Fibroblast of lung (primary cell): ENCODE results near the gene FAM107B. TPM values are rescaled to one million over a fixed set of nuclear protein-coding genes. Genes with fewer than 3 reads are reported as not detected.
A peak's percentile ranks its signal among the peaks of the same experiment; 100 is the strongest.

ENCODE experiments used
- DNase-seq, 2 donors: peaks; one replicate each; pipeline versions ENCODE4 v3.0.0 to v3.0.0-alpha.2; 2010; ENCODE audit warnings: low read depth in 2 of 2
- H2AFZ ChIP-seq: 2 replicates; pipeline ENCODE4 v1.5.1; 2012; ENCODE audit warnings: low read length, control low read depth, inconsistent platforms
- H3K27ac ChIP-seq: 2 replicates; pipeline ENCODE4 v1.5.1; 2011; ENCODE audit warnings: low read length, control low read depth; ENCODE audit not compliant: insufficient read depth
- H3K27me3 ChIP-seq: 2 replicates; pipeline ENCODE4 v1.5.1; 2011; ENCODE audit warnings: mild to moderate bottlenecking, low read length; ENCODE audit not compliant: control insufficient read depth, insufficient read depth
- H3K36me3 ChIP-seq: 2 replicates; pipeline ENCODE4 v1.5.1; 2011; ENCODE audit warnings: low read length; ENCODE audit not compliant: control insufficient read depth, insufficient read depth
- H3K4me1 ChIP-seq: 2 replicates; pipeline ENCODE4 v1.5.1; 2011; ENCODE audit warnings: low read length; ENCODE audit not compliant: control insufficient read depth, insufficient read depth; ENCODE audit errors: extremely low read depth
- H3K4me2 ChIP-seq: 2 replicates; pipeline ENCODE4 v1.5.1; 2011; ENCODE audit warnings: low read length, control low read depth; ENCODE audit not compliant: insufficient read depth; ENCODE audit errors: extremely low read depth
- H3K4me3 ChIP-seq, 4 experiments: fragments of 200-600 bp in 1 of 4; sonication (generic) in 1 of 4; replicated peaks in 1 of 4; 2 replicates each; pipeline ENCODE4 v1.5.1; 2011 to 2016; ENCODE audit warnings: low read length in 4 of 4, low read depth in 3 of 4, mild to moderate bottlenecking in 3 of 4, control low read depth in 2 of 4, inconsistent platforms in 1 of 4, mixed read lengths in 1 of 4; ENCODE audit not compliant: insufficient read depth in 1 of 4; ENCODE audit errors: control extremely low read depth in 1 of 4
- H3K79me2 ChIP-seq: 2 replicates; pipeline ENCODE4 v1.5.1; 2012; ENCODE audit warnings: mild to moderate bottlenecking, low read length, inconsistent platforms; ENCODE audit not compliant: control insufficient read depth, insufficient read depth
- H3K9ac ChIP-seq: 2 replicates; pipeline ENCODE4 v1.5.1; 2011; ENCODE audit warnings: mild to moderate bottlenecking, low read length, control low read depth; ENCODE audit not compliant: insufficient read depth
- H3K9me3 ChIP-seq: 2 replicates; pipeline ENCODE4 v1.5.1; 2012; ENCODE audit warnings: low read depth, low read length; ENCODE audit not compliant: control insufficient read depth, insufficient read depth
- H4K20me1 ChIP-seq: 2 replicates; pipeline ENCODE4 v1.5.1; 2011; ENCODE audit warnings: low read length; ENCODE audit not compliant: control insufficient read depth, insufficient read depth; ENCODE audit errors: extremely low read depth
- EZH2 ChIP-seq: IDR thresholded peaks from 2 replicates; pipeline ENCODE4 v1.5.1; 2012; ENCODE audit warnings: low read length, control low read depth, mild to moderate bottlenecking; ENCODE audit errors: missing control alignments
- polyA plus RNA-seq, 2 donors: library from polyadenylated mRNA; depleted of rRNA in 1 of 2; stranded (reverse) in 1 of 2; unstranded in 1 of 2; fragments of >200 nt; gene quantifications; 2 replicates each; pipeline ENCODE4 v1.2.1, GENCODE V29; 2011 to 2012; ENCODE audit warnings: missing spikeins in 1 of 2
- total RNA-seq: library from RNA; depleted of rRNA; stranded (reverse); fragments of >200 nt; gene quantifications from 2 replicates; pipeline ENCODE4 v1.2.1, GENCODE V29; 2014
- TF ChIP-seq, protein P1 (sequence below), 2 donors: IDR thresholded peaks in 1 of 2; conservative IDR thresholded peaks in 1 of 2; 1 replicate in 1 of 2; 2 replicates in 1 of 2; pipeline ENCODE4 v1.5.1; 2011 to 2012; ENCODE audit warnings: low read length in 2 of 2, control low read depth in 1 of 2, inconsistent platforms in 1 of 2, low read depth in 1 of 2, mild to moderate bottlenecking in 1 of 2

Gene FAM107B
- total and polyA plus RNA-seq, 2 donors (not counting 1 experiment from before 2014, with no cell fraction given): 29.0 to 36.0 TPM

DNA sequence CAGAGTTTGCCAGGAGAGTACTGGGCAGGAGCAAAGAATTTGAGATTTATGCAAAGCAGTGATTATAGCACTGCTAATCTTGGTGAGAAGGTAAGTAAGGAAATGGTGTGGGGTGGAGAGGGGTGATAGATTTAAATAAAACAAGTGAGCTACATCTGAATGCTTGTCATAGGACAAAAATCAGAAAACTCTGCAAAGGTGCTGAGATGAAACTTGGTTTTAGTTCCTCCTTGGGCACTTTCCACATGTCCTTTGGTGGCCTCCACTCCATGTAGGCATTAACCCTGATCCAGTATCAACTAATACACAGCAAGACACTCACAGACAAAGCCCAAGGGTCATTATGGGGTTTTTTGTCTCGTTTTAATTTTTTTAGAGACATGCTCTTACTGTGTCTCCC is 25.7 kb upstream of the FAM107B start:
- Histone ChIP-seq H3K4me3 (no peak overlapping the region), H3K4me1 (no peaks in the 10 kb centered on the region), H3K4me2 (no peak overlapping the region), H3K27me3 (peaks cover 13% of the 10 kb centered on the region), H4K20me1 (no peaks in the 10 kb centered on the region), H3K9me3 (no peaks in the 10 kb centered on the region), H2AFZ (no peak overlapping the region), H3K36me3 (no peaks in the 10 kb centered on the region), H3K27ac (no peak overlapping the region), H3K79me2 (no peaks in the 10 kb centered on the region), H3K9ac (no peak overlapping the region)
- DNase-seq: no peak
- TF ChIP-seq EZH2: no peak
- TF ChIP-seq, protein P1, sequence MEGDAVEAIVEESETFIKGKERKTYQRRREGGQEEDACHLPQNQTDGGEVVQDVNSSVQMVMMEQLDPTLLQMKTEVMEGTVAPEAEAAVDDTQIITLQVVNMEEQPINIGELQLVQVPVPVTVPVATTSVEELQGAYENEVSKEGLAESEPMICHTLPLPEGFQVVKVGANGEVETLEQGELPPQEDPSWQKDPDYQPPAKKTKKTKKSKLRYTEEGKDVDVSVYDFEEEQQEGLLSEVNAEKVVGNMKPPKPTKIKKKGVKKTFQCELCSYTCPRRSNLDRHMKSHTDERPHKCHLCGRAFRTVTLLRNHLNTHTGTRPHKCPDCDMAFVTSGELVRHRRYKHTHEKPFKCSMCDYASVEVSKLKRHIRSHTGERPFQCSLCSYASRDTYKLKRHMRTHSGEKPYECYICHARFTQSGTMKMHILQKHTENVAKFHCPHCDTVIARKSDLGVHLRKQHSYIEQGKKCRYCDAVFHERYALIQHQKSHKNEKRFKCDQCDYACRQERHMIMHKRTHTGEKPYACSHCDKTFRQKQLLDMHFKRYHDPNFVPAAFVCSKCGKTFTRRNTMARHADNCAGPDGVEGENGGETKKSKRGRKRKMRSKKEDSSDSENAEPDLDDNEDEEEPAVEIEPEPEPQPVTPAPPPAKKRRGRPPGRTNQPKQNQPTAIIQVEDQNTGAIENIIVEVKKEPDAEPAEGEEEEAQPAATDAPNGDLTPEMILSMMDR (conservative IDR thresholded peaks at IDR 0.05 in 1 of 2, IDR thresholded peaks at IDR 0.05 in 1 of 2; ENCODE audit: low read depth in 1 of 2, low read length in 2 of 2): no peak

DNA sequence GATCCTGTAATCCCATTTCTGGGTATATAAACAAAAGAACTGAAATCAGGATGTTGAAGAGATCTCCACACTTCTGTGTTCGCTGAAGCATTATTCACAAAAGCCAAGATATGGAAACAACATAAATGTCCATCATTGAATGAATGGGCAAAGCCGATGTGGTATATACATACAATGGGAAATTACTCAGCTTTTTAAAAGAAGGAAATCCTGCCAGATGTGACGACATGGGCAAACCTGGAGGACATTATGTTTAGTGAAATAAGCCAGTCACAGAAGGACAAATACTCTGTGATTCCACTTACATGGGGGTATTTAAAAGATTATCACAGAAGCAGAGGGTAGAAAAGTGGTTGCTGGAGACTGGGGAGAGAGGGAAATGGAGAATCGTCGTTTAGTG is 23.9 kb upstream of the FAM107B start:
- H3K79me2 ChIP-seq: no peaks in the 10 kb centered on the region
- no peak overlapping the region for H3K9ac ChIP-seq
- no peaks in the 10 kb centered on the region for H3K36me3 ChIP-seq
- H3K9me3 ChIP-seq: no peaks in the 10 kb centered on the region
- no peak overlapping the region for H3K4me2 ChIP-seq
- H3K27ac ChIP-seq: no peak overlapping the region
- H3K4me1 ChIP-seq: no peaks in the 10 kb centered on the region
- peaks cover 13% of the 10 kb centered on the region for H3K27me3 ChIP-seq
- no peaks in the 10 kb centered on the region for H4K20me1 ChIP-seq
- H3K4me3 ChIP-seq: no peak overlapping the region
- no peak for DNase-seq
- TF ChIP-seq, protein P1 (conservative IDR thresholded peaks at IDR 0.05 in 1 of 2, IDR thresholded peaks at IDR 0.05 in 1 of 2; ENCODE audit: low read depth in 1 of 2, low read length in 2 of 2): no peak
- no peak for TF ChIP-seq EZH2
- no peak overlapping the region for H2AFZ ChIP-seq

DNA sequence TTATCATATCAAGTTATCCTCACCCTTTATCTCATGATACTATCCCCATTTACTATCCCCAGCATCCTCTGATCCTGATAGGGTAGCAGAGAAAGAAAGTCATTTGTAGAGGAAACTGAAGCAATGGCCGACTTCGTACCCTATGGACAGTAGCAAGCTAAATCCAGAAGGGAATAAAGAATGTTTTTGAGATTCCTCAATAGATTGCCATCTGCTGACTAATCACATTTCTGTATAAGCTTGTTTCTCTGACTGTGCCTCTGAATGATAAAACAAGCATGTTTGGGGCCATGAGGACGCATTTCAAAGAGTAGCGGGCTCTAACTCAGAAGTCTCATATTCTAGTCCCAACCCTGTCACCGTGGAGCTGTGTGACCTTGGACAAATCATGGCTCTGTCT is 13.2 kb upstream of the FAM107B start:
- Histone ChIP-seq H3K79me2 (no peaks in the 10 kb centered on the region), H3K36me3 (no peaks in the 10 kb centered on the region), H3K4me2 (no peak overlapping the region), H3K9me3 (no peaks in the 10 kb centered on the region), H3K27ac (no peak overlapping the region), H4K20me1 (no peaks in the 10 kb centered on the region), H3K4me1 (no peaks in the 10 kb centered on the region), H3K9ac (no peak overlapping the region), H2AFZ (no peak overlapping the region), H3K4me3 (no peak overlapping the region), H3K27me3 (no peaks in the 10 kb centered on the region)
- DNase-seq: peak in 1 of 2 donors; percentile 3
- TF ChIP-seq, protein P1 (conservative IDR thresholded peaks at IDR 0.05 in 1 of 2, IDR thresholded peaks at IDR 0.05 in 1 of 2; ENCODE audit: low read depth in 1 of 2, low read length in 2 of 2): no peak
- TF ChIP-seq EZH2: no peak
